ENCODE measurements around the gene RBM12.
A peak's percentile ranks its signal among the peaks of the same experiment; 100 is the strongest.

RBM12 gene

GRCh38 chr20:35698298-35699126, 33.8 kb upstream of the RBM12 start:
- Histone ChIP-seq H3K9me2 (replicated peaks; ENCODE audit: low read depth, low read length) (no peaks in the 10 kb centered on the region), H3K4me3 (ENCODE audit: low read length, poor library complexity, severe bottlenecking) (peak overlapping the region; percentile 92), H3K79me2 (ENCODE audit: insufficient read depth, low read length) (peaks cover 30% of the 10 kb centered on the region; the same call in 1 of the 2 replicates), H3K36me3 (ENCODE audit: insufficient read depth, low read length) (peaks cover 27% of the 10 kb centered on the region), H3K4me1 (ENCODE audit: insufficient read depth, low read length, poor library complexity, severe bottlenecking) (peaks cover 26% of the 10 kb centered on the region), H3K4me2 (ENCODE audit: low read depth, low read length, poor library complexity, severe bottlenecking) (peak overlapping the region; percentile 87), H4K20me1 (ENCODE audit: insufficient read depth, low read length, poor library complexity, severe bottlenecking) (peaks cover 20% of the 10 kb centered on the region), H3K27me3 (ENCODE audit: insufficient read depth, low read length, poor library complexity, severe bottlenecking) (no peaks in the 10 kb centered on the region), H2AFZ (ENCODE audit: low read length) (peak overlapping the region; percentile 98), H3F3A (ENCODE audit: low read depth) (peaks cover 16% of the 10 kb centered on the region), H3K9ac (ENCODE audit: low read depth, low read length, poor library complexity, severe bottlenecking) (peak overlapping the region; percentile 86), H3K9me3 (ENCODE audit: insufficient read depth, low read depth, low read length) (no peaks in the 10 kb centered on the region)
- TF ChIP-seq CTCF (conservative IDR thresholded peaks at IDR 0.05; ENCODE audit: low read length) = no peak
- no peak for TF ChIP-seq EZH2phosphoT487 (IDR thresholded peaks at IDR 0.05; ENCODE audit: borderline replicate concordance)

GRCh38 chr20:35697696-35698297, 33.1 kb upstream of the RBM12 start:
- peaks cover 26% of the 10 kb centered on the region for H3K4me1 ChIP-seq (ENCODE audit: insufficient read depth, low read length, poor library complexity, severe bottlenecking)

GRCh38 chr20:35695978-35696377, 31.3 kb upstream of the RBM12 start:
- Histone ChIP-seq H3K9me2 (replicated peaks; ENCODE audit: low read depth, low read length) (no peaks in the 10 kb centered on the region), H3K4me2 (ENCODE audit: low read depth, low read length, poor library complexity, severe bottlenecking) (no peak overlapping the region), H3K36me3 (ENCODE audit: insufficient read depth, low read length) (peaks cover 4% of the 10 kb centered on the region; the same call in 1 of the 2 replicates)

More at GRCh38 chr20:35697696-35698297, 33.1 kb upstream of the RBM12 start:
- Histone ChIP-seq H4K20me1 (ENCODE audit: insufficient read depth, low read length, poor library complexity, severe bottlenecking) (peaks cover 14% of the 10 kb centered on the region), H2AFZ (ENCODE audit: low read length) (no peak overlapping the region), H3F3A (ENCODE audit: low read depth) (peaks cover 9% of the 10 kb centered on the region), H3K4me3 (ENCODE audit: low read length, poor library complexity, severe bottlenecking) (peak overlapping the region; percentile 92), H3K36me3 (ENCODE audit: insufficient read depth, low read length) (peaks cover 20% of the 10 kb centered on the region), H3K27me3 (ENCODE audit: insufficient read depth, low read length, poor library complexity, severe bottlenecking) (no peaks in the 10 kb centered on the region), H3K9ac (ENCODE audit: low read depth, low read length, poor library complexity, severe bottlenecking) (peak overlapping the region; percentile 86), H3K9me3 (ENCODE audit: insufficient read depth, low read depth, low read length) (no peaks in the 10 kb centered on the region), H3K79me2 (ENCODE audit: insufficient read depth, low read length) (peaks cover 30% of the 10 kb centered on the region; the same call in 1 of the 2 replicates), H3K9me2 (replicated peaks; ENCODE audit: low read depth, low read length) (no peaks in the 10 kb centered on the region), H3K4me2 (ENCODE audit: low read depth, low read length, poor library complexity, severe bottlenecking) (peak overlapping the region; percentile 87)
- no peak for TF ChIP-seq EZH2phosphoT487 (IDR thresholded peaks at IDR 0.05; ENCODE audit: borderline replicate concordance)
- no peak for TF ChIP-seq CTCF (conservative IDR thresholded peaks at IDR 0.05; ENCODE audit: low read length)

More at GRCh38 chr20:35695978-35696377, 31.3 kb upstream of the RBM12 start:
- Histone ChIP-seq H3K4me3 (ENCODE audit: low read length, poor library complexity, severe bottlenecking) (no peak overlapping the region), H3K9me3 (ENCODE audit: insufficient read depth, low read depth, low read length) (no peaks in the 10 kb centered on the region), H2AFZ (ENCODE audit: low read length) (no peak overlapping the region), H3K27me3 (ENCODE audit: insufficient read depth, low read length, poor library complexity, severe bottlenecking) (no peaks in the 10 kb centered on the region), H3F3A (ENCODE audit: low read depth) (no peaks in the 10 kb centered on the region; the same call in 1 of the 2 replicates), H4K20me1 (ENCODE audit: insufficient read depth, low read length, poor library complexity, severe bottlenecking) (peaks cover 9% of the 10 kb centered on the region), H3K79me2 (ENCODE audit: insufficient read depth, low read length) (peaks cover 27% of the 10 kb centered on the region; the same call in 1 of the 2 replicates), H3K9ac (ENCODE audit: low read depth, low read length, poor library complexity, severe bottlenecking) (no peak overlapping the region), H3K4me1 (ENCODE audit: insufficient read depth, low read length, poor library complexity, severe bottlenecking) (peaks cover 26% of the 10 kb centered on the region)
- no peak for TF ChIP-seq EZH2phosphoT487 (IDR thresholded peaks at IDR 0.05; ENCODE audit: borderline replicate concordance)
- TF ChIP-seq CTCF (conservative IDR thresholded peaks at IDR 0.05; ENCODE audit: low read length) = no peak
